Measurements from ENCODE around the gene RRAGD. TPM values are rescaled to one million over a fixed set of nuclear protein-coding genes. Genes with fewer than 3 reads are reported as not detected.

Gene RRAGD
- polyA plus RNA-seq (2013, experiment 1 of 4), result 8.7 TPM
- 5.7 TPM for polyA plus RNA-seq (2013, experiment 2 of 4)
- 4.5 TPM for polyA plus RNA-seq (2013, experiment 3 of 4)
- polyA plus RNA-seq (2013, experiment 4 of 4), result 5.8 TPM

- H3K27me3 ChIP-seq (ENCODE audit: control insufficient read depth, insufficient read depth, low read length, poor library complexity, severe bottlenecking), result peaks cover 60% of the 10 kb centered on the region
- 2 to 3% methylated on average over 85 of the region's 85 CpGs for WGBS, 2 experiments
- no peaks in the 10 kb centered on the region for H3K36me3 ChIP-seq (ENCODE audit: control insufficient read depth, insufficient read depth, low read length)
- H3K4me3 ChIP-seq (ENCODE audit: insufficient read depth, low read depth, low read length), result peak within 1 kb of the TSS; percentile 48
- peaks cover 16% of the 10 kb centered on the region for H3K4me1 ChIP-seq (ENCODE audit: control insufficient read depth, insufficient read depth, low read length)
- no peak within 1 kb of the TSS for H3K27ac ChIP-seq (ENCODE audit: insufficient read depth, low read depth, low read length, poor library complexity, severe bottlenecking)
- H3K9me3 ChIP-seq (ENCODE audit: control insufficient read depth, low read length), result no peaks in the 10 kb centered on the region
Measured at GRCh38 chr6:89412071-89413005, at the start of gene RRAGD. Gene RRAGD (minus strand): TSS chr6:89412273. CDS start chr6:89411993, 280 bp downstream.

- no peaks in the 10 kb centered on the region for H3K27me3 ChIP-seq (ENCODE audit: control insufficient read depth, insufficient read depth, low read length, poor library complexity, severe bottlenecking)
- WGBS, 2 experiments, result 89 to 93% methylated on average over 7 of the region's 7 CpGs
- no peaks in the 10 kb centered on the region for H3K36me3 ChIP-seq (ENCODE audit: control insufficient read depth, insufficient read depth, low read length)
- no peak overlapping the region for H3K27ac ChIP-seq (ENCODE audit: insufficient read depth, low read depth, low read length, poor library complexity, severe bottlenecking)
- no peaks in the 10 kb centered on the region for H3K9me3 ChIP-seq (ENCODE audit: control insufficient read depth, low read length)
- no peak overlapping the region for H3K4me3 ChIP-seq (ENCODE audit: insufficient read depth, low read depth, low read length)
- H3K4me1 ChIP-seq (ENCODE audit: control insufficient read depth, insufficient read depth, low read length), result no peaks in the 10 kb centered on the region
Measured at GRCh38 chr6:89460713-89461112, 48.6 kb upstream of the RRAGD start.

GRCh38 chr6:89459501-89459900, 47.4 kb upstream of the RRAGD start:
- H3K27me3 ChIP-seq (ENCODE audit: control insufficient read depth, insufficient read depth, low read length, poor library complexity, severe bottlenecking), result no peaks in the 10 kb centered on the region
- no CpG with 5 or more reads among the region's 1 CpG for WGBS, 2 experiments

GRCh38 chr6:89458704-89459103, 46.6 kb upstream of the RRAGD start:
- 93 to 98% methylated on average over 5 of the region's 5 CpGs for WGBS, 2 experiments
- H3K4me3 ChIP-seq (ENCODE audit: insufficient read depth, low read depth, low read length), result no peak overlapping the region
- H3K27ac ChIP-seq (ENCODE audit: insufficient read depth, low read depth, low read length, poor library complexity, severe bottlenecking), result no peak overlapping the region
- no peaks in the 10 kb centered on the region for H3K27me3 ChIP-seq (ENCODE audit: control insufficient read depth, insufficient read depth, low read length, poor library complexity, severe bottlenecking)
- H3K9me3 ChIP-seq (ENCODE audit: control insufficient read depth, low read length), result no peaks in the 10 kb centered on the region
- no peaks in the 10 kb centered on the region for H3K36me3 ChIP-seq (ENCODE audit: control insufficient read depth, insufficient read depth, low read length)
- no peaks in the 10 kb centered on the region for H3K4me1 ChIP-seq (ENCODE audit: control insufficient read depth, insufficient read depth, low read length)

More at GRCh38 chr6:89459501-89459900, 47.4 kb upstream of the RRAGD start:
- H3K4me3 ChIP-seq (ENCODE audit: insufficient read depth, low read depth, low read length), result no peak overlapping the region
- no peaks in the 10 kb centered on the region for H3K9me3 ChIP-seq (ENCODE audit: control insufficient read depth, low read length)
- no peaks in the 10 kb centered on the region for H3K4me1 ChIP-seq (ENCODE audit: control insufficient read depth, insufficient read depth, low read length)
- H3K36me3 ChIP-seq (ENCODE audit: control insufficient read depth, insufficient read depth, low read length), result no peaks in the 10 kb centered on the region
- H3K27ac ChIP-seq (ENCODE audit: insufficient read depth, low read depth, low read length, poor library complexity, severe bottlenecking), result no peak overlapping the region

GRCh38 chr6:89454300-89454699, 42.2 kb upstream of the RRAGD start:
- Histone ChIP-seq H3K27ac (ENCODE audit: insufficient read depth, low read depth, low read length, poor library complexity, severe bottlenecking) (no peak overlapping the region), H3K4me1 (ENCODE audit: control insufficient read depth, insufficient read depth, low read length) (peaks cover 4% of the 10 kb centered on the region), H3K9me3 (ENCODE audit: control insufficient read depth, low read length) (no peaks in the 10 kb centered on the region), H3K36me3 (ENCODE audit: control insufficient read depth, insufficient read depth, low read length) (no peaks in the 10 kb centered on the region), H3K4me3 (ENCODE audit: insufficient read depth, low read depth, low read length) (no peak overlapping the region), H3K27me3 (ENCODE audit: control insufficient read depth, insufficient read depth, low read length, poor library complexity, severe bottlenecking) (no peaks in the 10 kb centered on the region)
- 96% methylated on average over 2 of the region's 2 CpGs for WGBS, 2 experiments

- no peak overlapping the region for H3K4me3 ChIP-seq (ENCODE audit: insufficient read depth, low read depth, low read length)
- H3K27me3 ChIP-seq (ENCODE audit: control insufficient read depth, insufficient read depth, low read length, poor library complexity, severe bottlenecking), result no peaks in the 10 kb centered on the region
- H3K27ac ChIP-seq (ENCODE audit: insufficient read depth, low read depth, low read length, poor library complexity, severe bottlenecking), result no peak overlapping the region
- H3K4me1 ChIP-seq (ENCODE audit: control insufficient read depth, insufficient read depth, low read length), result peaks cover 4% of the 10 kb centered on the region
- WGBS, 2 experiments, result 90% methylated on average over 1 of the region's 1 CpG; no CpG with 5 or more reads in 1 of the 2 experiments
- H3K9me3 ChIP-seq (ENCODE audit: control insufficient read depth, low read length), result no peaks in the 10 kb centered on the region
- H3K36me3 ChIP-seq (ENCODE audit: control insufficient read depth, insufficient read depth, low read length), result no peaks in the 10 kb centered on the region
Measured at GRCh38 chr6:89452281-89452680, 40.2 kb upstream of the RRAGD start.

GRCh38 chr6:89449193-89449592, 37.1 kb upstream of the RRAGD start:
- Histone ChIP-seq H3K27ac (ENCODE audit: insufficient read depth, low read depth, low read length, poor library complexity, severe bottlenecking) (no peak overlapping the region), H3K9me3 (ENCODE audit: control insufficient read depth, low read length) (no peaks in the 10 kb centered on the region), H3K27me3 (ENCODE audit: control insufficient read depth, insufficient read depth, low read length, poor library complexity, severe bottlenecking) (no peaks in the 10 kb centered on the region), H3K36me3 (ENCODE audit: control insufficient read depth, insufficient read depth, low read length) (no peaks in the 10 kb centered on the region), H3K4me1 (ENCODE audit: control insufficient read depth, insufficient read depth, low read length) (peaks cover 4% of the 10 kb centered on the region), H3K4me3 (ENCODE audit: insufficient read depth, low read depth, low read length) (no peak overlapping the region)
- 85 to 87% methylated on average over 1 of the region's 1 CpG for WGBS, 2 experiments

GRCh38 chr6:89443658-89444057, 31.6 kb upstream of the RRAGD start:
- H3K4me1 ChIP-seq (ENCODE audit: control insufficient read depth, insufficient read depth, low read length), result no peaks in the 10 kb centered on the region
- 97 to 98% methylated on average over 5 of the region's 5 CpGs for WGBS, 2 experiments
- no peaks in the 10 kb centered on the region for H3K27me3 ChIP-seq (ENCODE audit: control insufficient read depth, insufficient read depth, low read length, poor library complexity, severe bottlenecking)
- H3K27ac ChIP-seq (ENCODE audit: insufficient read depth, low read depth, low read length, poor library complexity, severe bottlenecking), result no peak overlapping the region
- H3K36me3 ChIP-seq (ENCODE audit: control insufficient read depth, insufficient read depth, low read length), result no peaks in the 10 kb centered on the region
- H3K4me3 ChIP-seq (ENCODE audit: insufficient read depth, low read depth, low read length), result no peak overlapping the region
- H3K9me3 ChIP-seq (ENCODE audit: control insufficient read depth, low read length), result no peaks in the 10 kb centered on the region

- Histone ChIP-seq H3K36me3 (ENCODE audit: control insufficient read depth, insufficient read depth, low read length) (no peaks in the 10 kb centered on the region), H3K27ac (ENCODE audit: insufficient read depth, low read depth, low read length, poor library complexity, severe bottlenecking) (no peak overlapping the region), H3K9me3 (ENCODE audit: control insufficient read depth, low read length) (no peaks in the 10 kb centered on the region), H3K4me3 (ENCODE audit: insufficient read depth, low read depth, low read length) (no peak overlapping the region), H3K27me3 (ENCODE audit: control insufficient read depth, insufficient read depth, low read length, poor library complexity, severe bottlenecking) (no peaks in the 10 kb centered on the region), H3K4me1 (ENCODE audit: control insufficient read depth, insufficient read depth, low read length) (peaks cover 10% of the 10 kb centered on the region)
- 75 to 80% methylated on average over 3 of the region's 3 CpGs for WGBS, 2 experiments
Measured at GRCh38 chr6:89440200-89440599, 28.1 kb upstream of the RRAGD start.

GRCh38 chr6:89439014-89439413, 26.9 kb upstream of the RRAGD start:
- Histone ChIP-seq H3K9me3 (ENCODE audit: control insufficient read depth, low read length) (no peaks in the 10 kb centered on the region), H3K36me3 (ENCODE audit: control insufficient read depth, insufficient read depth, low read length) (no peaks in the 10 kb centered on the region), H3K4me1 (ENCODE audit: control insufficient read depth, insufficient read depth, low read length) (peaks cover 19% of the 10 kb centered on the region), H3K4me3 (ENCODE audit: insufficient read depth, low read depth, low read length) (no peak overlapping the region), H3K27ac (ENCODE audit: insufficient read depth, low read depth, low read length, poor library complexity, severe bottlenecking) (no peak overlapping the region), H3K27me3 (ENCODE audit: control insufficient read depth, insufficient read depth, low read length, poor library complexity, severe bottlenecking) (no peaks in the 10 kb centered on the region)
- 94 to 96% methylated on average over 2 of the region's 2 CpGs for WGBS, 2 experiments
